Mesendoderm (in vitro differentiated cells): Measurements from ENCODE around the gene OR6B2.

Experiments used
- DNase-seq: peaks from one replicate; pipeline ENCODE4 v3.0.0; 2013
- H2AK5ac ChIP-seq: 2 replicates; pipeline ENCODE4 v1.6.1; 2013; ENCODE audit warnings: low read length, inconsistent platforms
- H2BK120ac ChIP-seq: 2 replicates; pipeline ENCODE4 v1.6.1; 2013; ENCODE audit warnings: low read depth, mild to moderate bottlenecking, low read length, moderate library complexity, mixed read lengths
- H2BK15ac ChIP-seq: replicated peaks from 2 replicates; pipeline ENCODE4 v1.6.1; 2013; ENCODE audit warnings: low read depth, mild to moderate bottlenecking, moderate library complexity
- H2BK5ac ChIP-seq: 2 replicates; pipeline ENCODE4 v1.6.1; 2013; ENCODE audit warnings: low read length, inconsistent platforms
- H3K18ac ChIP-seq: 2 replicates; pipeline ENCODE4 v1.6.1; 2013; ENCODE audit warnings: mild to moderate bottlenecking, low read length, mixed read lengths
- H3K23ac ChIP-seq: one replicate; pipeline ENCODE4 v1.6.1; 2013; ENCODE audit warnings: low read length
- H3K27ac ChIP-seq: 2 replicates; pipeline ENCODE4 v1.5.1; 2013; ENCODE audit warnings: low read depth, mild to moderate bottlenecking, inconsistent platforms, low read length, moderate library complexity
- H3K27me3 ChIP-seq: 2 replicates; pipeline ENCODE4 v1.6.1; 2013; ENCODE audit warnings: low read length, control low read depth, mild to moderate bottlenecking, inconsistent platforms; ENCODE audit not compliant: insufficient read depth, poor library complexity
- H3K36me3 ChIP-seq: 2 replicates; pipeline ENCODE4 v1.6.1; 2013; ENCODE audit warnings: low read length, inconsistent platforms; ENCODE audit not compliant: control insufficient read depth, insufficient read depth
- H3K4ac ChIP-seq: one replicate; pipeline ENCODE4 v1.6.1; 2013; ENCODE audit warnings: low read depth, mild to moderate bottlenecking, low read length, moderate library complexity
- H3K4me1 ChIP-seq: 2 replicates; pipeline ENCODE4 v1.6.1; 2013; ENCODE audit warnings: low read depth, low read length, inconsistent platforms; ENCODE audit not compliant: control insufficient read depth
- H3K4me2 ChIP-seq: 2 replicates; pipeline ENCODE4 v1.6.1; 2013; ENCODE audit warnings: low read length
- H3K4me3 ChIP-seq: 2 replicates; pipeline ENCODE4 v1.5.1; 2013; ENCODE audit warnings: mild to moderate bottlenecking, low read length
- H3K56ac ChIP-seq: one replicate; pipeline ENCODE4 v1.6.1; 2013; ENCODE audit warnings: low read length
- H3K79me1 ChIP-seq: 2 replicates; pipeline ENCODE4 v1.6.1; 2013; ENCODE audit warnings: low read length, inconsistent platforms
- H3K79me2 ChIP-seq: 2 replicates; pipeline ENCODE4 v1.6.1; 2013; ENCODE audit warnings: mild to moderate bottlenecking, low read length; ENCODE audit not compliant: control insufficient read depth, insufficient read depth
- H3K9ac ChIP-seq: 2 replicates; pipeline ENCODE4 v1.6.1; 2013; ENCODE audit warnings: low read length, inconsistent platforms
- H4K5ac ChIP-seq: one replicate; pipeline ENCODE4 v1.6.1; 2013; ENCODE audit warnings: low read length
- H4K8ac ChIP-seq: one replicate; pipeline ENCODE4 v1.6.1; 2013; ENCODE audit warnings: low read depth, mild to moderate bottlenecking, control low read depth, low read length, moderate library complexity
- WGBS: extraction: QIAGEN DNeasy Blood & Tissue Kit; methylation state at CpG from one replicate; pipeline ENCODE4 v1.1.7; 2013; ENCODE audit warnings: low lambda C conversion rate, missing lambda C conversion rate; ENCODE audit not compliant: insufficient coverage; ENCODE audit errors: extremely low coverage; 5-methylcytosine and 5-hydroxymethylcytosine counted together

Gene OR6B2

DNA sequence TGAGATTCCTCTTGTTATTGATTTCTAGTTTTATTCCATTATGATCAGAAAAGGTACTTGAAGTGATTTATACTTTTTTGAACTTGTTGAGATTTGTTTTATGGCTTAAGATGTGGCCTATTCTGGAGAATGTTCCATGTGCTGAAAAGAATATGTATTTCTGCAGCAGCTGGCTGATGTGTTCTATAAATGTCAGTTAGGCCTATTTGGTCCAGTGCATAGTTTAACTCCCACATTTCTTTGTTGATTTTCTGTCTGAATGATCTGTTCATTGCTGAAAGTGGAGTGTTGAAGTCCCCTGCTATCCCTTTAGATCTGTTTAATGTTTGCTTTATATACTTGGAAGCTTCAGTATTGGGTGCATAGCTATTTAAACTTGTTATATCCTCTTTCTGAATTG lies 7.1 kb upstream of the OR6B2 start:
- Histone ChIP-seq H2BK120ac (no peak overlapping the region), H3K36me3 (no peaks in the 10 kb centered on the region), H3K9ac (no peak overlapping the region), H3K79me1 (no peaks in the 10 kb centered on the region), H3K4ac (no peak overlapping the region), H3K79me2 (no peaks in the 10 kb centered on the region), H3K4me1 (no peaks in the 10 kb centered on the region), H2BK15ac (no peak overlapping the region), H3K4me2 (no peak overlapping the region), H4K8ac (no peak overlapping the region), H3K4me3 (no peak overlapping the region), H2AK5ac (no peak overlapping the region), H3K18ac (no peak overlapping the region), H2BK5ac (no peak overlapping the region), H3K27me3 (no peaks in the 10 kb centered on the region), H3K23ac (no peak overlapping the region), H3K27ac (no peak overlapping the region), H3K56ac (no peak overlapping the region), H4K5ac (no peak overlapping the region)
- DNase-seq = no peak

DNA sequence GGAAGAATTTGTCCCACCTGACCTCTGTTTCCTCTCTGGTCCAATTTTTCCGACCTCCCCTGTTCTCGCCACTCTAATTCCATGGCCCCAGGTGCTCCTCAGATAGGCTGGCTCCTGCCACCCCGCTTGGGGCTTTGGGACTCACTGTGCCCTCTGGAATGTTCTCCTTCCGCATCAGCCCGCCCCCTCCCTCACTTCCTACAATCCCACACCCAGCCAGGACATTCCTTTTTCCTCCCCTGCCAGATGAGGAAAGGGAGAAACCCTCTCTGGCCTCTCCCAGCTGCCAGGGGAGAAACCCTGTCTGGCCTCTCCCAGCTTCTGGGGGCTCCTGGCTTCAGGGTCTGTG lies 3.1 kb upstream of the OR6B2 start:
- no CpG with 5 or more reads among the region's 5 CpGs for WGBS
- H2BK5ac ChIP-seq = no peak overlapping the region
- H2BK15ac ChIP-seq = no peak overlapping the region
- no peaks in the 10 kb centered on the region for H3K79me2 ChIP-seq
- no peak overlapping the region for H3K4me2 ChIP-seq
- H4K8ac ChIP-seq = no peak overlapping the region
- H3K23ac ChIP-seq = no peak overlapping the region
- DNase-seq = peak; percentile 42
- no peak overlapping the region for H3K18ac ChIP-seq
- H3K9ac ChIP-seq = no peak overlapping the region
- no peaks in the 10 kb centered on the region for H3K4me1 ChIP-seq
- no peaks in the 10 kb centered on the region for H3K79me1 ChIP-seq
- H3K27ac ChIP-seq = no peak overlapping the region
- no peak overlapping the region for H3K4me3 ChIP-seq
- no peak overlapping the region for H3K4ac ChIP-seq
- H3K36me3 ChIP-seq = no peaks in the 10 kb centered on the region
- no peak overlapping the region for H2BK120ac ChIP-seq
- no peak overlapping the region for H4K5ac ChIP-seq
- H2AK5ac ChIP-seq = no peak overlapping the region
- no peaks in the 10 kb centered on the region for H3K27me3 ChIP-seq
- peak overlapping the region; percentile 27 for H3K56ac ChIP-seq

DNA sequence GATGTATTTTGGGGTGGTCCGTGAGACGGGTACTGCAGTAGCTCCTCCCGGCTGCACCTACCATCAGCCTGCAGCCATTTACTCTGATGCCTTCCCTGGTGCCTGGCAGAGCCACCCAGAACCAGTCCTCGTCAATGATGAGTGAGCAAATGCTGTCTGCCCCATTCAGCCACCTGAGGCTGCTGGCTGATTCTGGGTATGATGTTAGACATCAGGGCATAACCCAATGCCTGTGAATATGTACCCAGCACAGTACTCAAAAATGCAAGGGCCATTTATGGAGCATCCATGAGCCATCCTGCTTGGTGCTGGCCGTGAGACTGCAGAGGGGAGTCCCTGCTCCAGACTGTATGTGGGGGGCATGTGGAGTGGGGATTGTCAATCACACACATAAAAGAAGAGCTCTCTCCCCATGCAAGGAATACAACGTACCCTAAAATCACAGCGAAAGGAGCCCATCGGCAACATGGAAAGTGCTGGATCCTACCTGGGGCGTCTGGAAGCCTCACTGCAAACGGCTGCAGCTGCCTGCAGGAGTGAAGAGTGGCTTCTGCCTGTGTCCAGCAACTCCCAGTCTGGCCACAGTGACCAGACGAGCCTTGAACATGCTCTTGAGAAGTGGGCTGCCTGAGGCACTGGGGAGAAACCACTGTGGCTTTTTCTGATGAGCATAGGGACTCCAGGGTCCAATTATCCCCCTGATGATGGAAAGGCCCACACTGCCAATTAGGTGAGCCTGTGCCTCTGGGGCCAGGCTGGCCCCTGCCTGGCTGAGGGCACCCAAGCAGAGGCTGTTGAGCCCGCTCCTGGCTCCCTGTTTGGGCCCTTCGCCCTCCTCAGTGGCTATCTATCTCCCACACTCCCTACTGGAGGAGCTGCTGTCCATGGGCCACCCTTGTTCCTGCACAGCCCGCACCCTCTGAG lies 2.4 kb upstream of the OR6B2 start:
- DNase-seq = no peak
- Histone ChIP-seq H4K8ac (no peak overlapping the region), H3K4me2 (no peak overlapping the region), H3K56ac (peak overlapping the region; percentile 27), H2AK5ac (no peak overlapping the region), H3K36me3 (no peaks in the 10 kb centered on the region), H3K18ac (no peak overlapping the region), H2BK15ac (no peak overlapping the region), H3K27me3 (no peaks in the 10 kb centered on the region), H4K5ac (no peak overlapping the region), H2BK120ac (no peak overlapping the region), H3K27ac (no peak overlapping the region), H2BK5ac (no peak overlapping the region), H3K9ac (no peak overlapping the region), H3K4me1 (no peaks in the 10 kb centered on the region), H3K79me1 (no peaks in the 10 kb centered on the region), H3K23ac (no peak overlapping the region), H3K79me2 (no peaks in the 10 kb centered on the region), H3K4ac (no peak overlapping the region), H3K4me3 (no peak overlapping the region)
- no CpG with 5 or more reads among the region's 14 CpGs for WGBS

DNA sequence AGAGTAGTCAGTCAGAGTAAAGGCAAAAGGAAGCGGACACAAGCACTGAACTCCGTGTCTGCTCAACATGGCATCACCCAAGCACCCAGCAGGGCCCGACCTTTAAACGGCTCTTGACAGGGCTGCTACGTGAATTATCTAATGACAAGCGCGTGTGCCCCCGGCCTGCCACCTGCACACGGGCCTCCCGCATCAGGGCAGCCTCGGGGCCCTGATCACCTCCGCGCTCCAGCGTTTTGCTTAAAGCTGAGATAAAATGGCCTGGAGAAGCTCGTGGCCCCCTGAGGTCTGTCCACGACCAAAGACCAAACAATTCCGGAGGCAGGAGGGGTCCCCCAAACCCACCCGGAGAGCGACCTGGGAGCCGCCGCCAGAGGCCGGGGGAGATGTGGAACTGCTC lies 5.5 kb downstream of the OR6B2 start:
- Histone ChIP-seq H3K4me3 (peak overlapping the region; percentile 85), H4K8ac (no peak overlapping the region), H2AK5ac (no peak overlapping the region), H3K27ac (no peak overlapping the region), H2BK5ac (no peak overlapping the region), H3K27me3 (no peaks in the 10 kb centered on the region), H4K5ac (no peak overlapping the region), H3K4me1 (no peaks in the 10 kb centered on the region), H3K36me3 (peaks cover 6% of the 10 kb centered on the region), H3K79me2 (peaks cover 23% of the 10 kb centered on the region), H3K4ac (no peak overlapping the region), H3K18ac (no peak overlapping the region), H3K9ac (peak overlapping the region; percentile 79), H3K56ac (peak overlapping the region; percentile 84), H3K79me1 (peaks cover 19% of the 10 kb centered on the region), H3K4me2 (peak overlapping the region; percentile 85), H2BK120ac (no peak overlapping the region), H2BK15ac (no peak overlapping the region), H3K23ac (no peak overlapping the region)
- peak; percentile 8 for DNase-seq
- WGBS = no CpG with 5 or more reads among the region's 22 CpGs

DNA sequence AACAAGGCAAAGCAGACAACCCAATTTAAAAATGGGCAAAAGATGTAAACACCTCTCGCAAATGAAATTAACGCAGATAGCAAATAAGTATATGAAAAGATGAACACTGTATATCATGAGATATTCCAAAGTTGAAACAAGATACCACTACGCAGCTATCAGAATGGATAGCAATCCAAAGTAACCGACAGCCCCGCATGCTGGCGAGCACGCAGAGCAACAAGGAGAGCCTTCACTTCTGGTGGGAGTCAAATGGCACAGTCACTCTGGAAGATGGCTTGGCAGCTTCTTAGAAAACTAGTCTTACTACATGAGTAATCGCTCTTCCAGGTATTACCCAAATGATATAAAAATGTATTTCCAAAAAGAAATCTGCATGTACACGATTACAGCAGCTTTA lies 6.4 kb downstream of the OR6B2 start:
- H4K8ac ChIP-seq = no peak overlapping the region
- H3K27ac ChIP-seq = no peak overlapping the region
- peaks cover 23% of the 10 kb centered on the region for H3K79me2 ChIP-seq
- no peak overlapping the region for H3K4me3 ChIP-seq
- no peak overlapping the region for H3K18ac ChIP-seq
- H2BK15ac ChIP-seq = no peak overlapping the region
- H2BK5ac ChIP-seq = no peak overlapping the region
- H3K4ac ChIP-seq = no peak overlapping the region
- no peak overlapping the region for H3K23ac ChIP-seq
- no peaks in the 10 kb centered on the region for H3K4me1 ChIP-seq
- H3K4me2 ChIP-seq = no peak overlapping the region
- H3K9ac ChIP-seq = no peak overlapping the region
- peaks cover 8% of the 10 kb centered on the region for H3K36me3 ChIP-seq
- no peak overlapping the region for H2BK120ac ChIP-seq
- H4K5ac ChIP-seq = no peak overlapping the region
- no peaks in the 10 kb centered on the region for H3K27me3 ChIP-seq
- H3K56ac ChIP-seq = no peak overlapping the region
- DNase-seq = peak; percentile 1
- H3K79me1 ChIP-seq = peaks cover 19% of the 10 kb centered on the region
- no peak overlapping the region for H2AK5ac ChIP-seq
- no CpG with 5 or more reads among the region's 9 CpGs for WGBS
